ENCODE measurements around the gene ATAT1. TPM values are rescaled to one million over a fixed set of nuclear protein-coding genes. Genes with fewer than 3 reads are reported as not detected.

The ATAT1 gene
- total and polyA plus RNA-seq, 2 of the 13 experiments (the other 11 are each of a cell fraction or from before 2014, with no cell fraction given), result 9.2 to 23.6 TPM

GRCh38 chr6:30617565-30618269 is 9.0 kb upstream of the ATAT1 start, which contains the start of gene MRPS18B:
MRPS18B (plus strand) TSS chr6:30617840; CDS start chr6:30617866, 26 bp downstream.
- H3K27ac ChIP-seq (ENCODE audit: extremely low read length, insufficient read depth, low read length), result peak within 1 kb of the TSS; percentile 98
- FAIRE-seq, result no peak
- peak; percentile 98 for DNase-seq (ENCODE audit: low spot score)
- ChIA-PET POLR2A (interaction anchor here (0.7 to 2.6 kb wide), 32 partner anchors 9 to 290 kb away, joined by 3 to 36 read pairs (median 6); partner anchors contain the start of genes ABCF1, ATAT1, C6orf136 and DDR1), CTCF (ENCODE audit: low intra/inter-chr PET ratio, low total read pairs) (no interaction called here)
- peak within 1 kb of the TSS; percentile 59 for H2AFZ ChIP-seq (ENCODE audit: low read length)
- TSS peak; percentile 78 for BruUV-seq (replicated peaks)
- H3K4me1 ChIP-seq (ENCODE audit: insufficient read depth, low read length), result peaks cover 31% of the 10 kb centered on the region
- H3K4me2 ChIP-seq (ENCODE audit: low read depth, low read length), result peak within 1 kb of the TSS; percentile 88
- peaks cover 12% of the 10 kb centered on the region for H4K20me1 ChIP-seq (ENCODE audit: insufficient read depth, low read length)
- under 1% methylated on average over 34 of the region's 34 CpGs for WGBS (ENCODE audit: low lambda C conversion rate)
- H3K79me2 ChIP-seq (ENCODE audit: insufficient read depth, low read length), result peaks cover 44% of the 10 kb centered on the region
- peak; percentile 86 for ATAC-seq
- in situ Hi-C loops (cut with HindIII; ENCODE audit: extremely low pct_ligation_motif_present, low pct_unique_long_range_greater_than_20kb) (no loop called here), intact Hi-C loops (cut with micrococcal nuclease; ENCODE audit: unreplicated experiment) (loop anchor here (2.0 to 5.0 kb wide), 3 partner anchors 40 to 103 kb away; partner anchors contain the start of genes DHX16 and TUBB)
- H3K4me3 ChIP-seq (replicated peaks in 1 of 3; ENCODE audit: insufficient read depth in 1 of 3, low read depth in 2 of 3, low read length in 3 of 3), result peak within 1 kb of the TSS; percentile 87 to 97 (median 89)
- H3K36me3 ChIP-seq (replicated peaks in 1 of 2; ENCODE audit: control insufficient read depth in 1 of 2, insufficient read depth in 2 of 2, low read length in 2 of 2), result peaks cover 6 to 22% of the 10 kb centered on the region in 2 experiments
- H3K9ac ChIP-seq (ENCODE audit: insufficient read depth, low read depth, low read length), result peak within 1 kb of the TSS; percentile 100
- no peaks in the 10 kb centered on the region for H3K9me3 ChIP-seq (ENCODE audit: low read length)
- H3K27me3 ChIP-seq (ENCODE audit: control insufficient read depth in 1 of 2, insufficient read depth in 2 of 2, low read length in 2 of 2), result no peaks in the 10 kb centered on the region; a peak in 1 of 5 replicates
- TF ChIP-seq ZFYVE20 (CRISPR knock-in tag; IDR thresholded peaks at IDR 0.05; ENCODE audit: borderline replicate concordance, low read depth), result no peak
- TF ChIP-seq ZNF850 (CRISPR knock-in tag; conservative IDR thresholded peaks at IDR 0.05), result no peak
- TF ChIP-seq PREB (CRISPR knock-in tag; IDR thresholded peaks at IDR 0.05), result no peak
- TF ChIP-seq ATF4 (CRISPR knock-in tag; IDR thresholded peaks at IDR 0.05), result peak in 1 of 2 experiments; percentile 81; a peak in 1 of 4 replicates
- TF ChIP-seq ZNF276 (CRISPR knock-in tag; IDR thresholded peaks at IDR 0.05; ENCODE audit: low read depth), result no peak
- TF ChIP-seq GLI4 (CRISPR knock-in tag; IDR thresholded peaks at IDR 0.05; ENCODE audit: borderline replicate concordance), result no peak
- TF ChIP-seq ZNF225 (CRISPR knock-in tag; IDR thresholded peaks at IDR 0.05), result peak; percentile 30; the same call in 1 of the 2 replicates
- TF ChIP-seq MXD4 (CRISPR knock-in tag; IDR thresholded peaks at IDR 0.05), result peak; percentile 97
- peak; percentile 15; the same call in 1 of the 2 replicates for TF ChIP-seq STAG1 (CRISPR knock-in tag; IDR thresholded peaks at IDR 0.05)
- no peak; the same call in 1 of the 2 replicates for TF ChIP-seq ZNF235 (CRISPR knock-in tag; IDR thresholded peaks at IDR 0.05; ENCODE audit: borderline replicate concordance)
- TF ChIP-seq FOXK1 (CRISPR knock-in tag; IDR thresholded peaks at IDR 0.05; ENCODE audit: borderline replicate concordance, low read depth), result 0 out of 2 replicates have a peak, but pooled peaks have one; percentile 33
- TF ChIP-seq, protein P1, sequence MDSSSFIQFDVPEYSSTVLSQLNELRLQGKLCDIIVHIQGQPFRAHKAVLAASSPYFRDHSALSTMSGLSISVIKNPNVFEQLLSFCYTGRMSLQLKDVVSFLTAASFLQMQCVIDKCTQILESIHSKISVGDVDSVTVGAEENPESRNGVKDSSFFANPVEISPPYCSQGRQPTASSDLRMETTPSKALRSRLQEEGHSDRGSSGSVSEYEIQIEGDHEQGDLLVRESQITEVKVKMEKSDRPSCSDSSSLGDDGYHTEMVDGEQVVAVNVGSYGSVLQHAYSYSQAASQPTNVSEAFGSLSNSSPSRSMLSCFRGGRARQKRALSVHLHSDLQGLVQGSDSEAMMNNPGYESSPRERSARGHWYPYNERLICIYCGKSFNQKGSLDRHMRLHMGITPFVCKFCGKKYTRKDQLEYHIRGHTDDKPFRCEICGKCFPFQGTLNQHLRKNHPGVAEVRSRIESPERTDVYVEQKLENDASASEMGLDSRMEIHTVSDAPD (CRISPR knock-in tag; IDR thresholded peaks at IDR 0.05), result no peak
- TF ChIP-seq ZNF329 (CRISPR knock-in tag; IDR thresholded peaks at IDR 0.05; ENCODE audit: low read depth), result no peak
- peak; percentile 82; the same call in 1 of the 2 replicates for TF ChIP-seq ZFP37 (CRISPR knock-in tag; IDR thresholded peaks at IDR 0.05; ENCODE audit: borderline replicate concordance)
- TF ChIP-seq MYNN (CRISPR knock-in tag; IDR thresholded peaks at IDR 0.05; ENCODE audit: low read depth), result 0 out of 2 replicates have a peak, but pooled peaks have one; percentile 60
- TF ChIP-seq SP1 (IDR thresholded peaks at IDR 0.05), result no peak
- TF ChIP-seq SP1 (CRISPR knock-in tag; IDR thresholded peaks at IDR 0.05), result no peak
- TF ChIP-seq ARNT (IDR thresholded peaks at IDR 0.05), result no peak
- peak; percentile 56; the same call in 1 of the 2 replicates for TF ChIP-seq ZNF746 (CRISPR knock-in tag; IDR thresholded peaks at IDR 0.05)
